ENCODE measurements around the gene PHF21B.

DNA sequence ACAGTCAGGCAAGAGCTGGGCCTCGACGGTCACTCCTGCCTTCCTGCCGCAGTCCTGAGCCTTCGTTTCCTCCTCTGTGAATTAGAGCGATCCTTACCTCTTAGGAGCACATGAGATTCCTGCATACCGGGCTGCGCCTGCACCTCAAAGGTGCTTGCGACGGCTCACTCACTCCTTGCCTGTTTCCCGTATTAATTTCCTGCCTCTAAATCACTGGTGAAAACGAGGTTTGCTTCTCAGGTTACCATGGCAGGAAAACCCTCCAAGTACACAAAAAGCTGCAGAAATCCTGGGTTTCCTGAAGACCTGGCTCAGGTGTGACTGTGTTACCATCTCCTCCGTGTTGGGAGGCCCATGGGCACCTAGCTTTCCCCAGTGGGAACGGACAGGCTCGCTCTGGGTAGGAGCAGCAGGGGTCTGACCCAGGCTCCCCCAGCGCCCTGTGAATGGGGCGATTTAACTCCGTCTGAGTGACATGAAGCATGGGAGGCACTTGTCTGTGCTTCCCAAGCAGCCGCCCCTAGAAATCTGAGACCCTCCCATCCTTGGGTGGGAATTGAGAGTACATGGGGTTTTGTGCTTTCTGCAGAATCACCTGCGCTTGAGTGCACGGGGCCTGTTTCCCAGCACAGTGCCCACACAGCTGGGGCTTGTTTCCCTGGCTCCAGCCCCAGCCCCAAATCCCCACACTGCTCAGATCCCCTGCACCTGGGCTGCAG, 64.8 kb downstream of the PHF21B start:
- no peak for TF ChIP-seq CTCF (IDR thresholded peaks at IDR 0.05; ENCODE audit: low read length)
- TF ChIP-seq EZH2 (IDR thresholded peaks at IDR 0.05; ENCODE audit: borderline replicate concordance, low read length) = no peak
